Glomerular visceral epithelial cell (primary cell): ENCODE results near the gene CNTNAP2.
"Not testable (repeated sequence)": the region's sequence is repeated elsewhere in the genome, so short reads cannot be mapped to it uniquely, and the experiment has no call there.

ENCODE experiments used
- DNase-seq: peaks from one replicate; pipeline ENCODE4 v3.0.0-alpha.2; 2016; ENCODE audit errors: extremely low spot score

CNTNAP2 gene

GRCh38 chr7:147640821-147641220 is 1524.2 kb downstream of the CNTNAP2 start:
- no peak for DNase-seq

DNA sequence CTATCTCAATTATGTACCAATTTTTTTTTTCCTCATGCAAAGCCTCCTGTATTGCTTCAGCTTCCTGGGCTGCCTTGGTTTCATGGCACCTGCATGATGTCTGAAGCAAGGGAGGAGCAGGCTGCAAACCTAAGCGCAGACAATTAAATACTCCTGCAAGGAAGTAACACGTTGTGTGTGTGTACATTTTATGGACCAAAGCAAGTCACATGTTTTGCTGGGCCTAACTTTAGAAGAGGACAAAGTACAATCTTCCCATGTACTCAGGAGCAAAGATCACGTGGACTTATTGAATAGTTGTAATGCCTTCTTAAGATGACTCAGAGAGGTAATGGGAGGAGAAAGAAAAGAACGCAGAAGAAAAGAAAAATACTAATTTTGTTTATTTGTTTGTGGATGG is 1530.0 kb downstream of the CNTNAP2 start:
- DNase-seq = no peak

DNA sequence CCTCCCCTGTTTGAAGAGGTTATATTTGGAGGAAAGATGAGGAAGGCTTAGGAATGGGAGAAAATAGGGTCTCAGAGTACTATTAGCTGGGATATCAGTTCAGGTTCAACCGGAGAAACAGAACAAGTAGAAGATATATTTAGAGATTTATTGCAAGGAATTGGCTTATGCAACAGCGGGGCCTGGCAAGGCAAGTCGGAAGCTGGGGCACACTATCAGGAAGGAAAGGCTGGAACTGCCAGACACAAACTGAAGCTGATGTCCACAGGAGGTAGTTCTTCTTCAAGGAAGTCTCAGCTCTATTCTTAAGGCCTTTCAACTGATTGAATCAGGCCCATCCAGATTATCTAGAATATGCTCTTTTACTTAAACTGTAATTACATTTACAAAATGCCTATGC is 1534.4 kb downstream of the CNTNAP2 start:
- no peak for DNase-seq

GRCh38 chr7:147651601-147652000 is 1535.0 kb downstream of the CNTNAP2 start:
- no peak for DNase-seq

GRCh38 chr7:147653456-147653855 is 1536.9 kb downstream of the CNTNAP2 start:
- DNase-seq = no peak

GRCh38 chr7:147658392-147658967 is 1541.9 kb downstream of the CNTNAP2 start:
- no peak for DNase-seq

GRCh38 chr7:147659036-147659995 is 1542.7 kb downstream of the CNTNAP2 start:
- no peak for DNase-seq

DNA sequence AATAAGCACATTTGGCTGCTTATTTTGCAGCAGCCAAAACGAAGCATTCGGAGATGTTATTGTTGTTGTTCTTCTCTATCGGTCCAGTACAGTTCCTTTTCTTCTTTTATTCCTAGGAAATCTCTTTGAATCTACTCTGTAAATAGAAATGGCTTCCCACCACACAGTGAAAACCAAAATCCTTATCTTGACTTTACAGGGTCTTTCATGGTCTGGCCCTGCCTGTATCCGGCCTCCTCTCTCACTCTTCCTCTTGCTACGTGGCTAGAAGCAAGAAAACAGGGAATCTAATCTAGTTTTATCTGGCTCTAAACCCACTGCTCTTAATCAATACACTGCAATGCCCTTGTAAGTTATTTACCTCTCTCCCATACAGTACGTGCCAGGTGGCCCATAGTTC is 1547.9 kb downstream of the CNTNAP2 start:
- DNase-seq = no peak

- DNase-seq = no peak
These were observed 1554.2 kb downstream of the CNTNAP2 start for GRCh38 chr7:147670759-147671158.

GRCh38 chr7:147674705-147675104 is 1558.1 kb downstream of the CNTNAP2 start:
- no peak for DNase-seq

DNA sequence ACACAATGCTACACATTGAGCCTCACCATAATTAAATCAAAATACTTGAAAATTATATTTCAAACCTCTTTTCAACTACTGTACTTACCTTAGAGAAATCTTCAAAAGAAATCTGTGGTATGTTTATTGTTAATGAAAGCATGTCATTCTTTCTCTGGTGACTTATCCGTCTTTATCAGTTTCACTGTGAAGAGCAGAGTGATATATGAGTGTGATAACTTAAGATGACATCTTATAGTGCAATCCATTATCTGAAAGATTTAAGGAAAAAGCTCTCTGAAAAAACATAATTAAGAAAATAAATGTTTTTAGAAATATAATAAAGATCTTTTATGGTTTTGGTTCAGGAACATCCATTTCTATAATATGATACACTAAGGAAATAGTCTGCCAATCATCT is 1562.3 kb downstream of the CNTNAP2 start:
- DNase-seq = no peak

GRCh38 chr7:147681530-147681929 is 1564.9 kb downstream of the CNTNAP2 start:
- DNase-seq = no peak

GRCh38 chr7:147700702-147701101 is 1584.1 kb downstream of the CNTNAP2 start:
- no peak for DNase-seq

- no peak for DNase-seq
These were observed 1591.3 kb downstream of the CNTNAP2 start for GRCh38 chr7:147707926-147708325.

DNA sequence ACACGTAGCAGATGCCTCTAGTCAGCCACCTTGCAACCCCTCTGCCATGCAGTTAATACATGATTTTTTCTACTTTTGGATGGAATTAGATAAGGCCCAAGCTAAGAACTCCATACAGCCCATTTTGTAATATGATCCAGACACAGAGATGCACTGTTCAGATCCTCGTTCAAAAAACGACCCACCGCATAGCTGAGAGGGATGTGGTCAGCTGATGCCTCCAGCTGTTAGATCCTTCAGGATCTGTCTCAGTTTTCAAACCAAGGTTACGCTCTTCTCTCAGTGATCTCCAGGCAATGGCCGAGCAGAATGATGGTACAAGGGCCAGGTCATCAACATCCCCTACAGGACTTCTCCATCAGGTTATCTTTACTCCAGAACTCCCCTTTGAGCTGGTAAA is 1592.3 kb downstream of the CNTNAP2 start:
- DNase-seq = no peak

- no peak for DNase-seq
These were observed 1594.8 kb downstream of the CNTNAP2 start for GRCh38 chr7:147711447-147711846.

GRCh38 chr7:147721962-147722830 is 1605.6 kb downstream of the CNTNAP2 start:
- DNase-seq = no peak

GRCh38 chr7:147723536-147723935 is 1606.9 kb downstream of the CNTNAP2 start:
- no peak for DNase-seq

- no peak for DNase-seq
These were observed 1614.7 kb downstream of the CNTNAP2 start for GRCh38 chr7:147731311-147731710.

DNA sequence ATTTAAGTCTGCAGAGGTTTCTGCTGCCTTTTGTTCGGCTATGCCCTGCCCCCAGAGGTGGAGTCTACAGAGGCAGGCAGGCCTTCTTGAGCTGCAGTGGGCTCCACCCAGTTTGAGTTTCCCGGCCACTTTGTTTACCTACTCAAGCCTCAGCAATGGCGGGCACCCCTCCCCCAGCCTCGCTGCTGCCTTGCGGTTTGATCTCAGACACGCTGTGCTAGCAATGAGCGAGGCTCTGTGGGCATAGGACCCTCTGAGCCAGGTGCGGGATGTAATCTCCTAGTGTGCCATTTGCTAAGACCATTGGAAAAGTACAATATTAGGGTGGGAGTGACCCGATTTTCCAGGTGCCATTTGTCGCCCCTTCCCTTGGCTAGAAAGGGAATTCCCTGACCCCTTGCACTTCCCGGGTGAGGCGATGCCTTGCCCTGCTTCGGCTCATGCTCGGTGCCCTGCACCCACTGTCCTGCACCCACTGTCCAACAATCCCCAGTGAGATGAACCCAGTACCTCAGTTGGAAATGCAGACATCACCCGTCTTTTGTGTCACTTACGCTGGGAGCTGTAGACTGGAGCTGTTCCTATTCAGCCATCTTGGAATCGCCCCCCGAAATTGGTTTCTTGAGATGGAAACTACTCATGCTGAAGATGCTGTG is 1621.1 kb downstream of the CNTNAP2 start:
- DNase-seq = not testable (repeated sequence)

GRCh38 chr7:147742301-147742700 is 1625.7 kb downstream of the CNTNAP2 start:
- no peak for DNase-seq

DNA sequence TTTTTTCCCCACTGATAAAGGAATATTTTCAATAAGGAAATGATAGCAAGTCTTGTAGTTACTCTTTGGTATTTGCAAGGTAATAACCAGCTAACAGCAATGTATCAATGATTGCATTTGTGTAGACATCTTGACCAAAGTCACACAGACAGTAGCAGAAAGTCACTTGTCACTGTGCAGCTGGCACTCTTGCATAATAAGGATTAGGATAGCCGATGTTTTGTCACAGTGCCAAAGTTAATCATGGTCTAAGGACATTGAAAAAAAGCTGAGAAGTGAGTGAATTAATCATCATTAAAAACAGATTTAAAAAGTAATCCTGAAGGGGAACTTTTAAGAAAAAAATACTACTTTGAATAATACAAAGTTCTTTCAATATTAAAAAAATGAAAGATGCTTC is 1639.7 kb downstream of the CNTNAP2 start:
- no peak for DNase-seq
